ENCODE data around the gene NF1. TPM values are rescaled to one million over a fixed set of nuclear protein-coding genes. Genes with fewer than 3 reads are reported as not detected.

The NF1 gene
- polyA plus RNA-seq, 1 of the 3 experiments (the other 2 are of a cell fraction) = 19.6 TPM

DNA sequence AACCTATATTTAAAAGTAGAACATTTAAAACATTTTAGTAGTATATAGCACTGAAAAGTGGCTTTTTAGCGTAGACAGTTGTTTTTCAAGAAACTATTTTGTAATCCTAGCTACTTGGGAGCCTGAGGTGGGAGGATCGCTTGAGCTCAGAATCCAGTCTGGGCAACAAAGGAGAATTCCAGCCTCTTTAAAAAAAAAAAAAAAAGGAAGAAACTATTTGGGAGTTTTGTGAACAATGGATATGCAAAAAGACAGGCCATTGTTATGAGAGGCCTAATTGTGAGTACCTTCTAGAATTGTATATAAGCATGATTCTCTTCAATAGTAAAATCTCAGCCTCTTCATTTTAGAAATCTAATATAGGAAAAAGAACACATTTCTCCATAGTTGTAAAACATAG, 184.6 kb downstream of the NF1 start:
- Histone ChIP-seq H4K20me1 (ENCODE audit: insufficient read depth) (no peaks in the 10 kb centered on the region), H3K27ac (ENCODE audit: low read depth in 2 of 2, low read length in 1 of 2) (no peak overlapping the region), H3K79me2 (ENCODE audit: insufficient read depth) (peaks cover 3% of the 10 kb centered on the region; the same call in 1 of the 2 replicates), H3K4me1 (ENCODE audit: control insufficient read depth in 1 of 2, insufficient read depth in 2 of 2, low read depth in 1 of 2, low read length in 1 of 2) (no peaks in the 10 kb centered on the region), H3K9me2 (no peaks in the 10 kb centered on the region), H3K4me3 (ENCODE audit: low read depth in 2 of 2, low read length in 1 of 2) (no peak overlapping the region), H3K4me2 (no peak overlapping the region), H3K36me3 (replicated peaks in 1 of 2; ENCODE audit: control insufficient read depth in 1 of 2, insufficient read depth in 2 of 2, low read length in 1 of 2) (peaks cover 22 to 52% of the 10 kb centered on the region in 2 experiments), H3F3A (replicated peaks; ENCODE audit: insufficient read depth) (peaks cover 12% of the 10 kb centered on the region), H3K27me3 (ENCODE audit: insufficient read depth) (no peaks in the 10 kb centered on the region), H2AFZ (ENCODE audit: low read depth) (no peak overlapping the region), H3K9ac (no peak overlapping the region), H3K9me3 (no peaks in the 10 kb centered on the region)
- TF ChIP-seq, protein P1, sequence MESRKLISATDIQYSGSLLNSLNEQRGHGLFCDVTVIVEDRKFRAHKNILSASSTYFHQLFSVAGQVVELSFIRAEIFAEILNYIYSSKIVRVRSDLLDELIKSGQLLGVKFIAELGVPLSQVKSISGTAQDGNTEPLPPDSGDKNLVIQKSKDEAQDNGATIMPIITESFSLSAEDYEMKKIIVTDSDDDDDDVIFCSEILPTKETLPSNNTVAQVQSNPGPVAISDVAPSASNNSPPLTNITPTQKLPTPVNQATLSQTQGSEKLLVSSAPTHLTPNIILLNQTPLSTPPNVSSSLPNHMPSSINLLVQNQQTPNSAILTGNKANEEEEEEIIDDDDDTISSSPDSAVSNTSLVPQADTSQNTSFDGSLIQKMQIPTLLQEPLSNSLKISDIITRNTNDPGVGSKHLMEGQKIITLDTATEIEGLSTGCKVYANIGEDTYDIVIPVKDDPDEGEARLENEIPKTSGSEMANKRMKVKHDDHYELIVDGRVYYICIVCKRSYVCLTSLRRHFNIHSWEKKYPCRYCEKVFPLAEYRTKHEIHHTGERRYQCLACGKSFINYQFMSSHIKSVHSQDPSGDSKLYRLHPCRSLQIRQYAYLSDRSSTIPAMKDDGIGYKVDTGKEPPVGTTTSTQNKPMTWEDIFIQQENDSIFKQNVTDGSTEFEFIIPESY (IDR thresholded peaks at IDR 0.05; ENCODE audit: borderline replicate concordance, low read depth) = no peak
- TF ChIP-seq YY1 (IDR thresholded peaks at IDR 0.05; ENCODE audit: low read depth) (no peak), EP300 (IDR thresholded peaks at IDR 0.05; ENCODE audit: borderline replicate concordance in 1 of 2, low read depth in 1 of 2, low read length in 1 of 2) (no peak), RAD21 (IDR thresholded peaks at IDR 0.05; ENCODE audit: low read length) (no peak), RXRA (IDR thresholded peaks at IDR 0.05; ENCODE audit: borderline replicate concordance, low read depth) (no peak), NRF1 (IDR thresholded peaks at IDR 0.05; ENCODE audit: low read depth, low read length) (no peak), MAX (IDR thresholded peaks at IDR 0.05; ENCODE audit: low read depth) (no peak), TCF12 (IDR thresholded peaks at IDR 0.05) (no peak), FOXM1 (IDR thresholded peaks at IDR 0.05; ENCODE audit: low read depth) (no peak), NFIC (IDR thresholded peaks at IDR 0.05; ENCODE audit: borderline replicate concordance) (no peak), IRF3 (IDR thresholded peaks at IDR 0.05; ENCODE audit: low read depth, low read length) (no peak), POLR2AphosphoS5 (IDR thresholded peaks at IDR 0.05; ENCODE audit: low read depth, low read length) (no peak), FOXJ3 (CRISPR knock-in tag; IDR thresholded peaks at IDR 0.05) (no peak), RFX5 (IDR thresholded peaks at IDR 0.05; ENCODE audit: low read length) (no peak), GABPA (IDR thresholded peaks at IDR 0.05; ENCODE audit: low read depth) (no peak), ELF1 (IDR thresholded peaks at IDR 0.05) (no peak), USF1 (IDR thresholded peaks at IDR 0.05; ENCODE audit: borderline replicate concordance, low read depth) (no peak), GATA2 (CRISPR knock-in tag; IDR thresholded peaks at IDR 0.05) (no peak)
- TF ChIP-seq, protein P2, sequence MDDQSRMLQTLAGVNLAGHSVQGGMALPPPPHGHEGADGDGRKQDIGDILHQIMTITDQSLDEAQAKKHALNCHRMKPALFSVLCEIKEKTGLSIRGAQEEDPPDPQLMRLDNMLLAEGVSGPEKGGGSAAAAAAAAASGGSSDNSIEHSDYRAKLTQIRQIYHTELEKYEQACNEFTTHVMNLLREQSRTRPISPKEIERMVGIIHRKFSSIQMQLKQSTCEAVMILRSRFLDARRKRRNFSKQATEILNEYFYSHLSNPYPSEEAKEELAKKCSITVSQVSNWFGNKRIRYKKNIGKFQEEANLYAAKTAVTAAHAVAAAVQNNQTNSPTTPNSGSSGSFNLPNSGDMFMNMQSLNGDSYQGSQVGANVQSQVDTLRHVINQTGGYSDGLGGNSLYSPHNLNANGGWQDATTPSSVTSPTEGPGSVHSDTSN (IDR thresholded peaks at IDR 0.05) = no peak
- no peak for DNase-seq
- POLR2A ChIA-PET = no interaction called here
- CTCF ChIA-PET = interaction anchor here (0.8 kb wide), 1 partner anchor 93 kb away, joined by 3 read pairs; no protein-coding TSS in a partner anchor
- 98% methylated on average over 2 of the region's 2 CpGs for WGBS (ENCODE audit: low lambda C conversion rate)
